CD1c-positive myeloid dendritic cell (primary cell): ENCODE results near the gene PPP1R14D.

Experiments
- DNase-seq: peaks from one replicate; pipeline ENCODE4 v3.0.0-alpha.2; 2016; ENCODE audit errors: extremely low spot score

The PPP1R14D gene

DNA sequence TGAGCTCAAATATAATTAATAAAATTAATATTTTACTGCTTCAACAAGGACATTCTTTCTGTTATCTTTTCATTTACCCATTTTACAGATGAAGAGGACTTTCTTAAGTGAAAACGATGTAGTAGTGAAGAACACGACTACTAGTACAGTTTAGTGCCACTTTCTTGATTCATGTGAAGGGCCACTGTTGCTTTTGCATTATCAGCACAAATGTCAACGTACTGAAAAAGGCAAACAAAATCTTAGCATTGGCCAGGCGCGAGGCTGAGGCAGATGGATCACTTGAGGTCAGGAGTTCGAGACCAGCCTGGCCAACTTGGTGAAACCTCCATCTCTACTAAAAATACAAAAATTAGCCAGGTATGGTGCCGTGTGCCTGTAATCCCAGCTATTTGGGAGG is 9.5 kb downstream of the PPP1R14D start:
- no peak for DNase-seq

DNA sequence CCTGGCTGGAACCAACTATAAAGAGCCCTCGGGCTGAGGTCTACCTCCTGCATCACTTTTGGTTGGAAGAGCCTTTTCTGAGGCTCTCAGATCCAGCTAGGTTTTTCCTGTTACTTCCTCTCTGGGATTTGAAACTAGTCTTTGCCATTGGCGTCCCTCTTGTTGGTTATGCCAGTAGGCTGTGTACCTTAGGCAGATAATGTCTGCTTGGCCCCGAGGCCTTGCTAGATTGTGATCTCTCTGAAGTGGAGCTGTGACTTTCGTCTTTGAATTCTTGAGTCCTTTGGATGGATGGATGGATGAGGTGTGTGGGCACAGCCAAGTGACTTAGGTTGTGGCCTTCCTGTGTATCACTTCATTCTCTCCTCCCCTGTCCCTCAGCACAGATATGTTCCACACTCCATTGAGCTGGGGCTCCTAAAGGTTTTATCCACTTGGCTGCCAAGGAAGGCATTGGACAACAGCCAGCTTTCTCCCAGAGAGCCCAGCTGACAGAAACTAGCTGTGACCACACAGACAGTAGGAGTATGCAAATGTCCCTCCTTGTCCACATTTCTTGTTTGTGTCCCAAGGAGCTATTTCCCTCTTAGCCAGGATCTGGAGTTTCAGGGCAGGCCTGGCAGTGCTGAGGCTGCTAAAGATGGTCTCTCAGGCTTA is 13.3 kb downstream of the PPP1R14D start:
- DNase-seq, result peak; percentile 31

DNA sequence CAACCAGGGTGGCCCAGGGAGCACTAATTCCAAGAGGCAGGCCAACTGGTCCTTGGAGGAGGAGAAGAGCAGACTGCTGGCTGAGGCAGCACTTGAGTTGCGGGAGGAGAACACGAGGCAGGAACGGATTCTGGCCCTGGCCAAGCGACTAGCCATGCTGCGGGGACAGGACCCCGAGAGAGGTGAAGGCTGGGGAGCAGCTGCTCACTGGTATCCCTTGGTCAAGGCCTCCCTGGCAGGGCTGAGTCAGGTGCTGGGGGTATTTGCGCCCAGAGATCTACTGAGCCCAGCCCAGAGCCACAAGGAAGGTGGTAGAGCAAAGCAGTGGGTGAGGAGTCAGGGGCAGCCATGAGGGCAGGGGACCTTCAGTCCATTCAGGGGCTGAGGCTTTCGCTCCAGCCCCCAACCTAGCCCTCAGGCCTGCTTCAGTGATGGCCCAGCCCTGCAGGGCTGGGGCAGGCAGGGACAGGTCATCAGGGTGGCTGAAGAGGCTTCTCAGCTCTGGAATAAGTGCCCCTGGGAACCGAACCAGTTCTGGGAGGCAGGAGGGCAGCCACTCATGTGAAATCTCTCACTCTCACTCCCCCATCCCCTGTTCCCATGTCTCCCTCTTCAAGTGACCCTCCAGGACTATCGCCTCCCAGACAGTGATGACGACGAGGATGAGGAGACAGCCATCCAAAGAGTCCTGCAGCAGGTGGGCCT is 15.6 kb downstream of the PPP1R14D start:
- DNase-seq, result no peak

DNA sequence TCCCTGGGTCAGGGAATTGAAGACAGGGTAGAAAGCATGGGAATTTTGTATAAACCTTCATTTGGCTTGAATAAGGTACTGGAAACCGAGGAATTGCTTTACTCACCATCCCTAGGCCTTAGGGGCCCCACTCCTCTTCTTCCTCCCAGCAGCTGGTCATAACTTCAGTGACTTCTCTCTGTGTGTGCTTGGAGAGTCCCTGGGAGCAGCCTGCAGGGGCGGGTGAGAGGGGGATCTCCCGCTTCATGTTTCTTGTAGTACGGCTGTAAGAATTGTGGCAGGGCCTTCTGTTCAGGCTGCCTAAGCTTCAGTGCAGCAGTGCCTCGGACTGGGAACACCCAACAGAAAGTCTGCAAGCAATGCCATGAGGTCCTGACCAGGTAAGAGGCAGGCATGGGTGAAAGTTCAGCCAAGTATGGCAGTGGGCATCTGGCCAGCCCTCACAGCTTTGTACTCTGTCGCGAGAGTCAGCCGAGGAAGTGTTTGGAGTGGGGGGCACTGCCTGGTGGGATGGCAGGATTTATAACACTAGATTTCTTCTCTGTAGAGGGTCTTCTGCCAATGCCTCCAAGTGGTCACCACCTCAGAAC is 19.6 kb downstream of the PPP1R14D start:
- DNase-seq, result no peak

DNA sequence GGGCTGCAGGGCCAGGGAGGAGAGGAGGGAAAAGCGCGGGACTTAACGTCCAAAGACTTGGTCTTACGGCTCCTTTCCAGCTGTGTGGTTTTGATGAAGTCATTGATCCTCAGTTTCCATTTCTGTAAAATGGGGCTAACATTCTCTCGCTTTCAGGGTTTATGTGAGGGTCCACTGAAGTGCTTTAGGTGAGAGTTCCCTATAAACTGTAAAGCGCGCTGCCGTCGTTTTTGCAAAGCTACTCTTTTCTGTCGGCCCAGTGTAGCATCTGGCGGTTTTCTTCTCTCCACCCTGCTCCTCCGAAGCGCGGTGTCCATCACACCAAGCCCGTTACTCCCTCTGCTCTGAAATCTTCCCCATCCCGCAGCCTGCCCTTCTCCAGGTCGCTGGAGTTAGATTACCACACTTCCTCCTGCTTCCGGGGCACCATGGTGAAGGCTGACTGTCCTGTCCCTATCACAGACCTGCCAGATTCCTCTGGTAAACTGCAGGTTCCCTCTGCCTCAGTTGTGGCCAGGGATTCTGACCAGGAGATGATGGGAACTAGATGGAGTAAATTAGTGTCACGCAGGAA is 20.5 kb downstream of the PPP1R14D start:
- no peak for DNase-seq

DNA sequence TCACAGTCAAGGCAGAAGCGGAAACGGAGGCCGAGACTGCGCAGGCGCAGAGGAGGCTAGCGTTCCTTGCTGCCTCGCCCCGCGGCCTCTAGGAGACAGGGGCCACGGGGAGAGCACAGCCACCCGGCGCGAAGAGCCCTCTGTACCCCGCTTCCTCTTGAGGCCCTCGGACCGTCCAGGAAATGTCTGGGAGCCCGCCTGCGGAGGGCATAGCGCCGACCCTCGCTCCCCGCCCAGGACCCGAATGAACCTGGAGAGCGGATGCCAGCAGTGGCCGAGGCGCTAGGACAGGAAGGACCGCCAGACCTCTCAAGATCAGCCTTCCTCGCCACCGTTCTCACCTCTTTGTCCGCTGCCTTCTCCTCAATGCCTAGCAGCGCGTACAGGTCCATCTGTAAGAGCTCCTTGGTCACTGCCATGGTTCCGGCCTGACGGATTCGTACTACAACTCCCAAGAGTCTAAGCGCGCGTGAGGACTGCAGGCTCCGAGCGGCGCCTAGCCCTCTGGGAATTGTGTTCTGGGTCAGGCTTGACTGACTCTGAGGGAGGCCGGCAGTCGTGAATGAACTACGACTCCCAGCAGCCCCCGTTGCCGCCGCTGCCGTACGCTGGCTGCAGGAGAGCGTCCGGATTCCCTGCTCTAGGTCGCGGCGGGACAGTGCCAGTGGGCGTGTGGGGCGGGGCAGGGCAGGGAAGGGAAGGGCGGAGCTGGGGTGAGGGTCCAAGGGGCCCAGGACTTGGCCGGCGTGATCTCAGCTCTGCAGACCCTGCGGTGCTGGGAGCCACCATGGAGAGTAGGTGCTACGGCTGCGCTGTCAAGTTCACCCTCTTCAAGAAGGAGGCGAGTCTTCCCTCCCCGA is 21.2 kb downstream of the PPP1R14D start, which contains the start of the genes DNAJC17 and ZFYVE19:
Gene DNAJC17, minus strand, starts transcription at position 446 of the 860 bp plus-strand sequence. Its CDS starts 27 bp downstream, at position 419.
Gene ZFYVE19, plus strand, starts transcription at position 62 of the 860 bp plus-strand sequence. Its CDS starts 501 bp downstream, at position 563.
- DNase-seq, result peak; percentile 99

DNA sequence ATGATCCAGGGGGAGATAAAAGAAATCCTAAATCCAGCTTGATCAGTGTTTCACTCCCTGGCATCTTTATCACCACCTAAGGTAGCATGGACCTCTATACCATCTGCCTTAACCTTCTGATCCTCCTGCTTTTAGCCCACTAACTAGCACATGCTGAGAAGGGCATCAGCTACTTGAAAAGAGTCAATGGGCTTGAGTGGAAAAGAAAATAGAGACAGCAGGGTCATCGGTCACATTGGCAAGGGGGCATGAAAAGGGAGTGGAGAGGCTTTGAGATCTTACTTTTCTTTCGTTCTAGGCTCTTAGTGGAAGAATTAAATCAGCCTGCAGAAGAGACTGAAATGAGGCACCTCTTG is 21.9 kb downstream of the PPP1R14D start:
- no peak for DNase-seq

DNA sequence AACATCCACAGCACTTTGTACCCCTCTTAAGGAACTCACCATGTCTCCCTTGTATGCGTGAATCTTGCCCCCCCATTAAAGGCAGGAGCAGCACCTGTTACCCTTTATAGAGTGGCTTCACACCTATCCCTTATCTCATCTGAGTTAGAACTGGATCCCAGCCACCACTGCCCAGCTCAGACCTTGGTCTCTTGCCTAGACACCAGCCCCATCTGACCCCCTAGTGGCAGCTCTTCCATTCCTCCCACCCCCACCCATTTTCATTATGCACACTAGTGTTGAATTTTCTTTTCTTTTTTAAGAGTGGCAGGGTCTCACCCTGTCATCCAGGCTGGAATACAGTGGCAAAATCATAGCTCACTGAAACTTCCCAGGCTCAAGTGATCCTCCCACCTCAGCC is 24.8 kb downstream of the PPP1R14D start:
- DNase-seq, result no peak

DNA sequence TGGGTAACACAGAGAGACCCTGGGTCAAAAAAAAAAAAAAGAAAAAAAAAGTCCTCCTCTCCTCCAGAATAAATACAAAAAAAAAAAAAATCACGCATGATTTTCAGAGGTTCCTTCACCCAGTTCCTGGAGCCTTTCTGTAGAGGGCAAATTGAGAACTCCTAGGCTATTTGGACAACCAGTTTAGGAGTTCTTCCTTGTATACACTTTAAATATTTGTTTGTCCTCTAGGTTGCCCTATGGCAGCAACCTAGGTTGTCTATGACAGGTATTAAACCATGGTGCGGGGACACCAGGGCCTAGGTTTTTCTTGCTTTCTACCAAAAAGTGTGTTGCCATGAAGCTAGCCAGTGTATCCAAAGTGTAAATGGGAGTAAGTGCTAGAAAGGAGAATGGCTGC is 25.4 kb downstream of the PPP1R14D start:
- no peak for DNase-seq

DNA sequence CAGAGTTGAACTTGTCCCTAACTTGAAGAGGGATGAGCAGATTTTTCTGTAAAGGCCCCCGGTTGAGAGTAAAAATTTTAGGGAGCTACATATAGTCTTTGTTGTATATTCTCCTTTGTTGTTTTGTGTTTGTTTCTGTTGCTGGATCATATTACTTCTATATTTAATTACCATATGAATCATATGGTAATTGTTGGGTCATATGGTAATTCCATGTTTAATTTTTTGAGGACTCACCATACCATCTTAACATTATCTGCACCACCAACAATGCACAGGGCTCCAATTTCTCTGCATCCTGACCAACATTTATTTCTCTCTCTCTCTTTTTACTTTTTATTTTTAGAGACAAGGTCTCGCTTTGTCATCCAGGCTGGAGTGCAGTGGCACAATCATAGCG is 29.0 kb downstream of the PPP1R14D start:
- no peak for DNase-seq

DNA sequence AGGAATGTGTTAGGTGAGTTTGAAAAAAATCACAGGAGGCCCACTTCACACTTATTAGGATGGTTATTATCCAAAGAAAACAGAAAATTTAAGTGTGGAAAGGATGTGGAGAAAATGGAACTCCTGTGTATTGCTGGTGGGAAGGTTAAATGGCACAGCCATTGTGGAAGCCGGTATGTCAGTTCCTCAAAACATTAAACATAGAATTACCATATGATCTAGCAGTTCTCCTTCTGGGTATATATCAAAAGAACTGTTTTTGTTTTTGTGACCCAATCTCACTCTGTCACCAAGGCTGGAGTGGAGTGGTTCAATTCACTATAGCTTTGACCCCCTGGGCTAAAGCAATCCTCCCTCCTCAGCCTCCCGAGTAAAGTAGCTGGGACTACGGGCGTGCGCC is 32.0 kb downstream of the PPP1R14D start:
- peak; percentile 41 for DNase-seq

DNA sequence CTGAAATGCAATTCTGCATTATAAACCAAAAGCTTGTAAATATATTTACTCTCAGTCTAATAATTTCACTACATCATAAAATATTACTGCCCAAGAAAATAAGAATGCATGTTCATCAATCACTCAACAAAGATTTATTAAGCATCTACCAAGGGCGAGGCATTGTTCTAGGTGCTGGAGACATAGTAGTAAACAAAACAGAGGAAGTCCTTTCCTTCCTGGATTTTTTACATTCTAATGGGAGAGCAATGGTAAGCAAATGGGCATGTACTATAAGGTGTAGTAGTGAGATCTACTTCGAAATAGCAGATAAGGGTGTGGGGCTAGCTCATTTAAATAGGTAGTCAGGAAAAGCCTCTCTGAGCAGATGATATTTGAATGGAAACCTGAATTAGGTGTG is 32.5 kb downstream of the PPP1R14D start:
- DNase-seq, result no peak

DNA sequence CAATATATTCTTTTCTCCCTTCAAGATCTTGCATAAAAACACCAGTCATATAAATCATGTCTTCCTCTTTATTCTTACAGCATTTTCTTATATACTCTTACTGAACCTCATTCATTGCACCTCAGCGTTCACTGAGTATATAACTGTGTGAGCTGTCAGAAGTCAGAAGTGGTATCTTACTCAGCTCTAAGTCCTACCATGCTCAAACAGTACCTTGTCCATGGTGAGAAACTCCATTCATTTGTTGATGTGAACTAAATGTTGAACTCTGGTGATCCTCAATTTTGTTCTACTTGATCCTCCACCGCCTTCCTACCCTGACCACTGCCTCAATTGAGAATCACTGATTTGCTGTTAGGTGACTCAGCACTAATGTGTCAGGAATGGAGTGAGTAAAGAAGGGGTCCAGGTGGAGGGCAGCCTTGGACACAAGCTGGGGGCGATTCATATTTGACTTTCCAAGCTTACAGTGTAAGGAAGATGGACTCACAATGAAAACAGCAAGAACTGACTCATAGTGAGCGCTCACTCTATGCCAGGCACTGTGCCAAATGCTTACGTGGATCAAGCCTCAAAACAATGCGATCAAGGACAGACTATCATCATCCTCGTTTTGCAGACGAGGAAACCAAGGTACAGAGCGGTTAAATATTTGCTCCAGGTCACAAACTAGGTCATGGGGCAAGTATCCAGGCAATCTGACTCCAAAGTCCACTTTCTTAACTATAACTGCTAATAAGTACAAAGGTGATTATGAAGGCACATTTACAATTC is 35.1 kb downstream of the PPP1R14D start:
- no peak for DNase-seq

DNA sequence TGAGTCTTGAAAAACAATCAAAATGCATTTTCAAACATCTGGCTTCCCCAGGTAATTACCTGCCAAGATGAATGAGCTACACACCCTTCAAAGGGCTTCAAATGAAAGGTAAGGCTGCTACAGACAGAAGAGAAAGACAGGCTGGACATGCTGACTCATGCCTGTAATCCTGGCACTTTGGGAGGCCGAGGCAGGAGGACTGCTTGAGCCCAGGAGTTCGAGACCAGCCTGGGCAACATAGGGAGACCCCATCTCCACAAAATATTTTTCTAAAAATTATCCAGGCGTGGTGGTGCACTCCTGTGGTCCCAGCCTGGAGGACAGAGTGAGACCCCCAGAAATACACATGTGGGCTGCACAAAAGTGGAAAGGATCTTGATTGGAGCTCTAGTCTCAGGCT is 36.1 kb downstream of the PPP1R14D start:
- no peak for DNase-seq

DNA sequence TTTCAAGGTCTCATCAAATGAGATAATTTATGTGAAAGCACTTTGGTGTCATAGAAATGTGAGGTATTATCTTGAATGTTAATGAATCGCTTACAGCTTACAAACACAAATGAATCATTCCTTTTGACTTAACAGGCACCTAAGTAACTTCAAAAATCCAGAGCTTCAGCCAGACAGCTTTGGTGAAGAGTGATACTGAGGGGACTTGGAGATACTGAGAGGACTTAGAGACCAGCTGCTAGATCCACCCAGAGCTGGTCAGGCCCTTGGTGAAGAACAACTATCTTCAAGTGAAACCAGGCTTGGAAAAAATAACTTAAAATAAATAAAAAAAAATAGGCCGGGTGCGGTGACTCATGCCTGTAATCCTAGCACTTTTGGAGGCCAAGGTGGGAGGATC is 37.8 kb downstream of the PPP1R14D start:
- DNase-seq, result no peak

DNA sequence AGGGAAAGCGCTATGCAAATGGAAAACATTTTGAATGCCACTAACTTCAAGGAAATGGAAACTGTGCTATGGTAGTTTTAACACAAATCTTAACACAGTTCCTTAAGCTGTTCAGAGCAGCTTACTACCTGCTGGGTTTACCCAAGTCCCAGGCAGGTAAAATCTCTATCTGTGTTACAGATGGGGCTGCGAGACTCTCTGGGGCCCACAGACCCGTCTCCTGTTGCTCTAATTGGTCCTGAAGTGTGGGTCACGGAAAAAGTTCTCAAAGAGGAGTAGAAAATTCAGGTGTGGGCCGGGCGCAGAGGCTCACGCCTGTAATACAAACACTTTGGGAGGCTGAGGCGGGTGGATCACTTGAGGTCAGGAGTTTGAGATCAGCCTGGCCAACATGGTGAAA is 38.5 kb downstream of the PPP1R14D start:
- DNase-seq, result no peak

DNA sequence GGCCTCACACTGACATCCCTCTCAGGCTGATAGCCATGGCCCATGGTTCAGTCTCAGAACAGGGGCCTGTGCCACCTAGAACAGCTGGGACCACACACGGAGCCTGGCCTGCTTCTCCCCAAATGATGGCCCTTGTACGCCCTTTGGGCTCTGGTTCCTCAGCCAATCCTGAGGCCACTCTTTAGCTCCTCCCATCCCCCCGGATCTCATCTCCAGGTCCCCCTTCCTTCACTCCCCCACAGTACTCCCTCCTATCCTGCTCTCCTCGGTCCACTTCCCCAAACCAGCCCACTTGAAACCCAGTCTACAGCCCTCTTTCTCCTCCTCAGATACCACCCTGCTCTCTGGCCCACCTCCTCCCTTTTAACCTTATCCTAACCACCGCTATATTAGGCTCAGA is 39.4 kb downstream of the PPP1R14D start:
- DNase-seq, result no peak

DNA sequence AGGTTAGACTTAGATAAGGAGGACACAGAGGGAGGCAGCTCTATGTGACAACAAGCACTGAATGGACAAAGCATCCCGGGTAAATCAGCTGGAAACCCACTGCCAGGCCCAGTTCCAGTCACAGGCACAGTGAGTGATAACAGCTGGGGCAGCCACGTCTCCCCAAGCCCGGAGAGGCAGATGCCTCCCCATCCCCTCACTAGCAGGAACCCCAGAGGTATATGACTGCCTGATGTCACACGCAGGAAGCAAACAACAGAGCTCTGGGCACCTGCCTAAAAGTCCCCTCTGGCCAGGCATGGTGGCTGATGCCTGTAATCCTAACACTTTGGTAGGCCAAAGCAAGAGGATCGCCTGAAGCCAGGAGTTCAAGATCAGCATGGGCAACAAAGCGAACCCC is 40.5 kb downstream of the PPP1R14D start:
- DNase-seq, result no peak

DNA sequence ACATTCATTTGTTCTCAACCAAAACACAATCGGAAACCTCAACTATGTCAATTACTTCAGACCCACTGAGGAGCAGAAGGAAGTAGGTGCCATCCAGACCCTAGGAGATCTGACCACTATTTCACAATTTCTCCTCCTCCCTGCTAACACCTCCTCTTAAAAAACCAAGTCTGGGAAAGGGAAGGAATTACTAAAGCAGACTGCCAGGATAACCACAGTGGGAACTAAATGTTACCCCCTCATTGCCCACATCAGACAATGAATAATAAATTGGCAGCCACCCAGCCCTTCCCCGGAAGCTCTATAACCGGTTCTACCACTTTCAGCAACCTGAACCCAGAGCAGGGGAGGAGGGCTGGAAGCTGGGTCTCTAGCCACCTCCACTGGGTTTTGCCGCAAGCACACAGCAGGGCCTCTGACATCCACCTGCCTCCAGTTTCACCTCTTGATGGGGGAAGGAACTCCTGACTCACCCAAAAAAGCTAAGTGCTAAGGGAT is 41.1 kb downstream of the PPP1R14D start:
- peak; percentile 44 for DNase-seq

DNA sequence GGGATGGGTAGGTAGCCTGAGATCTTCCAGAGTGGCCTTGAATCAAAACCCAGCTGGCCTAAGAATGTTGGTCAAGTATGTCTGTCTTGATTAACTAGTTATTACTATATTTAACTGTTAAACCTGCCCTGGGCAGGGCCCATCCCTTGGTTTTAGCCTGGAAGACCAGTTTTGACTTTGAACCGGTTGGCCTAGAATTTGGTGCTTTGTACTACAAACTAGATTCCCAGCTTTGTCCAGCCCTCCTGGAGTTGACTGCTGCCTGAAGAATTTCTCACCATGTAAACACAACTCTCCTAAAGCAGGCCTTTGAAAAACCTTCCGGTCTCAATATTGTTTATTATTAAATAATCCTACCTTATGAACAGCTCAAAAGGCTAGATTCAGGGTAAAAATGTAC is 42.7 kb downstream of the PPP1R14D start:
- no peak for DNase-seq

DNA sequence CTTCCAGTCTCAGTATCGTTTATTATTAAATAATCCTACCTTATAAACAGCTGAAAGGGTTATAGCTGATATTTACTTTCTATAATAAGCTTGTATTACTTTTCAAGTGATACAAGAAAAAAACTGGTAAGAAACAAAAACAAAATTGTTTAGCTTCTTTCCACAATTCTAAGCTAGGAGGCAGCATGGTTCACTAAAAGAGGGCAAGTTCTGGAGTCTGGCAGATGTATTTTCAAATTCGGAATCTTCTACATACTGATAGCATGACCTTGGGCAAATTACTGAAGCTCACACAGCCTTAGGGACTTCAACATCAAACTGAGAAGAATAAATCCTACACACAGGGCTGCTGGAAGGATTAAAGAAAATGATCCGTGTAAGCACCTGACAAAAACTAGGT is 43.3 kb downstream of the PPP1R14D start:
- no peak for DNase-seq
